ENCODE results near the gene AVL9. TPM values are rescaled to one million over a fixed set of nuclear protein-coding genes. Genes with fewer than 3 reads are reported as not detected.
"Not testable (repeated sequence)": the region's sequence is repeated elsewhere in the genome, so short reads cannot be mapped to it uniquely, and the experiment has no call there.

AVL9 gene
- polyA plus RNA-seq (ENCODE audit: low read depth in 6 of 6), result 10 to 100 TPM; 10.7 to 19.8 (median 15.8) TPM

DNA sequence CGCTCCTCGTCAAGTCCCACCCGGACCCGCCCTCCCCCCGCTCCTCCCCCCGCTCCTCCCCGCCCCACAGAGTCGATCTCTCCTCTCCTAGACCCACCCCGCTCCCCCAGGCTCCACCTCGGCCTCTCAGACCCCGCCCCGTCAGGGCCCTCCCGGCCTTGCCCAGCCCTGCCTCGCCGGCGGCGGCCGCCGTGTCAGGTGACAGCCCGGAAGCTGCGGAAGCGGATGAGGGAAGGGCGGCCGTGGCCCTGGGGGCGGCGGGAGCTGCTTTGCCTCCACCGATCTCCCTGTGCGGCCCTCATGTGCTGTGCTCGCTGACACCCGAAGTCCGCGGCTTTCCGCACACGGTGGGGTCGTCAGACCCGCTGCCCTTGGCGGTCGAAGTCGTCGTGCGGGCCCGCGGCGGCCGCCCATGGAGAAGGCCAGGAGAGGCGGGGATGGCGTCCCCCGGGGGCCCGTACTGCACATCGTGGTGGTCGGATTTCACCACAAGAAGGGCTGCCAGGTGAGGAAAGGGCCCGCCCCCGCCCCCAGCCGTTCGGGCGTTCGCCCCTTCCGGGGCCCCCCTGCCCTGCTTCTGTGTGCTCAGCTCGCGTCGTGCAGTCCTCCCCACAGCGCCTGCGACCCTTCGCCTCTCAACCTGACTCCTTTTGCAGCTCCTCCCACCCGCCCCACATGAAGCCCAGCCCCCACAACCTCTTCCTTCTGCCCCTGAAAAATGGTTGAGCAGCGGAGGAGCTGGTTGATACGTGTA lies at the start of gene AVL9:
Gene AVL9, plus strand, starts transcription at position 192 of the 754 bp plus-strand sequence. Its CDS starts 221 bp downstream, at position 413.
- ATAC-seq (ENCODE audit: low read depth in 2 of 2), result peak; percentile 92
- H3K4me1 Mint-ChIP-seq, result peaks cover 22 to 56% (median 22%) of the 10 kb centered on the region in 3 donors
- peak within 1 kb of the TSS; percentile 89 to 98 (median 96) for H3K4me3 Mint-ChIP-seq
- peak; percentile 99 for DNase-seq
- no peaks in the 10 kb centered on the region for H3K27me3 Mint-ChIP-seq
- peak within 1 kb of the TSS; percentile 92 to 99 (median 97) for H3K27ac Mint-ChIP-seq
- no peaks in the 10 kb centered on the region for H3K36me3 Mint-ChIP-seq
- H3K9me3 Mint-ChIP-seq, result no peaks in the 10 kb centered on the region

DNA sequence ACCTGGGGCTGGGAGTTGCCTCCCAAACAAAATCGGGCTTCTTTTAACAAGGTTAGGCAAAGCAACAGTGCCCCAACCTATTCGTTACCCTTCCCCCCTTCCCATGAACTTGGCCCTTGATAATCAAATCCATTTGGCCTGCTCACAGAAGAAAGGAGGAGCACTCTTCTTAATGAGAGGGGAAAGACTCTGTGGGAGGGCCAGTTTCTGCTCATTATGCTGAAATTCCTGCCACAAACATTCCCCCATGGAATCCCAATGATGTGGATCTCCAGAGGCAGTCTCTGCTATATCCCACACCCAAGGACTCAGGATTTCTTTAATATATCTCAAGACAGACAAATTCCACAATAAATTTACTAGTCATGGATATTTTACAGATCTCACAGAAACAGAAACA lies 48.1 kb upstream of the AVL9 start:
- ATAC-seq (ENCODE audit: low read depth in 2 of 2) (no peak), DNase-seq (no peak)
- Mint-ChIP-seq H3K4me3 (no peak overlapping the region), H3K36me3 (no peaks in the 10 kb centered on the region), H3K9me3 (peaks cover 12 to 34% (median 15%) of the 10 kb centered on the region in 7 donors), H3K27ac (no peak overlapping the region), H3K27me3 (peaks cover 2 to 11% (median 8%) of the 10 kb centered on the region in 3 donors), H3K4me1 (no peaks in the 10 kb centered on the region)

DNA sequence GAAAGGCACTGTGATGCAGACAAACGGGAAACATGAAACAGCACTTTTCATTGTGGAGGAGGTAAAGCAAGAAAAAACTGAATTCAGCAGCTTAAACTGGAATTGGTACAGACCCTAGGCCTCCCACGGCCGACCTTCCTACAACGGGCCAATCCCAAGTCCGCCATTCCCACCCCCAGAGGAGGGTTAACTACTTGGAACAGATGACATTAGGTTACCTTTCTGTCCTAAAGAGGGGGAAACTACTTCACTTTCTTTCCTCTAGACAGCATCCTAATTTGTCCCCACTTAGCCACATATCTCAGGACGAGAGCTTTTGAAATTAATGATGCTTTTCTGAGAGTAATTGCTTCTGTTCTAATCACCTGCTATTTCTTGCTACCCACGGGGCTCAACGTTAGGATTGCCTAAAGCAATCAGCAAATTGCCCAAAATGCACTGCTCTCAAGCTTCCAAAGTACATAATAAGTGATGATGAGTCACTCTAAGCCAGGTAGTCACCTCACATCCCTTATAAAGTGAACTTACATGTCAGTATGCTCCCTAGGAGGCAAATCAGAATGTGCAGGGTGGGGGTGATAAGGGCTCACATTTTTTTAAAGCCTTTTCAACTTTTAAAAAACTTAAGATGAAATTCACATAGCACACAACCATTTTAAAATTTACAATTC lies 41.8 kb upstream of the AVL9 start:
- Mint-ChIP-seq H3K27me3 (peaks cover 16 to 26% (median 18%) of the 10 kb centered on the region in 3 donors), H3K36me3 (no peaks in the 10 kb centered on the region), H3K4me1 (no peaks in the 10 kb centered on the region), H3K27ac (no peak overlapping the region), H3K9me3 (peaks cover 2 to 19% (median 13%) of the 10 kb centered on the region in 7 donors), H3K4me3 (no peak overlapping the region)
- DNase-seq (no peak), ATAC-seq (ENCODE audit: low read depth in 2 of 2) (no peak)

DNA sequence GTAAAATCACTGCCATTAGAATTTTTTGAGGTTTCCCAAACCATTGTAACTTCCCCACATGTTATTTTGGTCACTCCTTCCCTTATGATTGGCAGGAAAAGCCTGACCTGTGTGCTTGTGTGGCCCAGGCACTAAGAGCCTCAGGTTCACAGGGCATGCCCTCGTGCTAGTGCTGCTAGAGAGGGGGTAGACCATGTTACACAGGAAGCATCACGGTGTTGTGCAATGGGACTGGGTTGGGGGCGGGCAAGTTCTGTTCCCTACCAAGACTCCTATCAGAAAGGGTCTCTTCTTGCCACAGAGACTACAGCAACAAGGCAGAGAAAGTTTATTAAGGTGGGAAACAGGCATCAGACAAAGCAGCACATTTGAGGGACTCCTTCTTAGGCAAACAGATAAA lies 37.3 kb upstream of the AVL9 start:
- Mint-ChIP-seq H3K27me3 (peaks cover 12 to 22% (median 20%) of the 10 kb centered on the region in 3 donors), H3K4me3 (no peak overlapping the region), H3K4me1 (no peaks in the 10 kb centered on the region), H3K9me3 (peaks cover 0 to 4% (median 1%) of the 10 kb centered on the region in 7 donors), H3K36me3 (no peaks in the 10 kb centered on the region), H3K27ac (no peak overlapping the region)
- ATAC-seq (ENCODE audit: low read depth in 2 of 2), result no peak
- no peak for DNase-seq

DNA sequence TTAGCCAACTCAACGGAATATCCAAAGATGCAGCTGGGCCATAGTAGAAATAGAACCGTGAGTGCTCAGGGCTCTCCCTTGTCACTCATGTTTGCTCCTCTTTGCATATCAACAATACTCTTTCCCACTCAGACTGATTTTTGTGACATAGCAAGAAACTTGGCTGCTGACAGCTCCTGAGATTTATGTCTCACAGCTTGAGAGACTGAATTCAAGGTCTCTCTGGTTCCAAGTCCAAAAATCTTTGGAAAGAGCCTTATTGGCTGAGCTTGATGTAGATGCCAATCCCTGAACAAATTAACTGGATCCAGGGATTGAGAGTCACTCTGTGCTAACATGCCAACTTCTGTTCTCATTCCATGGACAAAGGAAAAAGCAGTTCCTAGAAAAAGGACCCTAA lies 35.5 kb upstream of the AVL9 start:
- Mint-ChIP-seq H3K36me3 (no peaks in the 10 kb centered on the region), H3K9me3 (peaks cover 0 to 4% (median 0%) of the 10 kb centered on the region in 7 donors), H3K4me1 (no peaks in the 10 kb centered on the region), H3K27ac (no peak overlapping the region), H3K27me3 (peaks cover 12 to 22% (median 19%) of the 10 kb centered on the region in 3 donors), H3K4me3 (no peak overlapping the region)
- DNase-seq (no peak), ATAC-seq (ENCODE audit: low read depth in 2 of 2) (no peak)

DNA sequence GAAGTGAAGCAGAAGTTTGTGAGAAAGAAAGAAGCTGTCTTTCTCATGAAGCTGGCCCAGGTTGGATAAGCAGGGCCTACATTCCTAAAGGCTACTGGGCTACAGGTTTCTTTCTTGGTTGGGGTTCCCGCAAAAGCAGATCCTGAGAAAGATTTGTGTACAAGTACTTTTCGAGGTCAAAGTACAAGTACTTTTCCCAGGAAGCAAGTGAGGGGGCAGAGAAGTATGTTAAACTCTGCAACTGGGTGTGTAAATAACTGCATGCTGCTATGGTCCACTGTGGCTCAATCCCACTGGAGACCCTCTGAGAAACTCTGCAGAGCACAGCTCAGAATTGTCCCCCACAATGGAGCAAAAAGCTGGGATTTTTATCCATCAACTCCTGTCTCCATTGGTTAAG lies 33.8 kb upstream of the AVL9 start:
- Mint-ChIP-seq H3K27me3 (peaks cover 12 to 22% (median 19%) of the 10 kb centered on the region in 3 donors), H3K4me1 (no peaks in the 10 kb centered on the region), H3K9me3 (peaks cover 0 to 4% (median 0%) of the 10 kb centered on the region in 7 donors), H3K4me3 (no peak overlapping the region), H3K36me3 (no peaks in the 10 kb centered on the region), H3K27ac (no peak overlapping the region)
- no peak for DNase-seq
- no peak for ATAC-seq (ENCODE audit: low read depth in 2 of 2)

DNA sequence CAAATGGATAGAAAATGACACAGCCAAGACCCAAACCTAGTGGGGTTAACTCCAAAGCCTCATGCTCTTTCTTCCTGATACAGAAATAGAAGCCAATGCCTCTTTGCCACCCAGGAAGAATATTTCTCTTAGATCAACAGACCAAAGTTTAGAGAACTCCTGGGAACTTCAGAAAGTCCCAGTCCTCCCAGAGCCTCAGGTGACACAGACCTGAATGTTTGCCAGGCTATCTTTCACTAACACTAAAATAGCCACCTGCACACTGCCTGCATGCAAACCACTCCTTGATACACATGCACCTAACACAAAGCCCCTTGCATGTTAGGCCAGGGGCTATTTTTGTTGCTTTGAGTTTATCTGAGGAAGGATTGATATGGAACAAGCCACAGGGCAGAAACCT lies 32.8 kb upstream of the AVL9 start:
- Mint-ChIP-seq H3K36me3 (no peaks in the 10 kb centered on the region), H3K4me3 (no peak overlapping the region), H3K4me1 (no peaks in the 10 kb centered on the region), H3K27ac (no peak overlapping the region), H3K9me3 (peaks cover 0 to 4% (median 0%) of the 10 kb centered on the region in 7 donors), H3K27me3 (peaks cover 4 to 14% (median 14%) of the 10 kb centered on the region in 3 donors)
- no peak for DNase-seq
- ATAC-seq (ENCODE audit: low read depth in 2 of 2), result no peak

DNA sequence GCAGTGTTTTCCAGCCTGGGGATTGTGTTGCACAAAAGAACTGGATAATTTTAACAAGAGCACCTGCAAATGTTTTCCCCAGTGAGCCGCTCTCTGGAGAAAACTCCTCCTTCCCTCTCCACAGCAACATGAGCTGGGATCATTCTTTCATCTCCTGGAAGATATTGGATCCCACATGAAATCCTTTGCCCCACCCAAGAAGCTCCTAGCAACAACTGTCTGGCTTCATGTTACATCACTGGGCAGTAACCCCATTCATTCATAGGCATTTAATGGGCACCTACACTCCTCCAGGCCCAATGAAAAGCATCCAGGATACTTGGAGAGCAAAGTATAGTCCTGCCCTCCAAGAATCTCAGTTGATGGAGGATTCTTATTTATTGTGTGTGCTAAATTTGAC lies 32.3 kb upstream of the AVL9 start:
- peaks cover 0 to 3% (median 0%) of the 10 kb centered on the region in 7 donors for H3K9me3 Mint-ChIP-seq
- no peak for ATAC-seq (ENCODE audit: low read depth in 2 of 2)
- H3K27me3 Mint-ChIP-seq, result peaks cover 3 to 14% (median 8%) of the 10 kb centered on the region in 3 donors
- no peaks in the 10 kb centered on the region for H3K36me3 Mint-ChIP-seq
- no peak overlapping the region for H3K4me3 Mint-ChIP-seq
- H3K27ac Mint-ChIP-seq, result no peak overlapping the region
- H3K4me1 Mint-ChIP-seq, result no peaks in the 10 kb centered on the region
- DNase-seq, result no peak

DNA sequence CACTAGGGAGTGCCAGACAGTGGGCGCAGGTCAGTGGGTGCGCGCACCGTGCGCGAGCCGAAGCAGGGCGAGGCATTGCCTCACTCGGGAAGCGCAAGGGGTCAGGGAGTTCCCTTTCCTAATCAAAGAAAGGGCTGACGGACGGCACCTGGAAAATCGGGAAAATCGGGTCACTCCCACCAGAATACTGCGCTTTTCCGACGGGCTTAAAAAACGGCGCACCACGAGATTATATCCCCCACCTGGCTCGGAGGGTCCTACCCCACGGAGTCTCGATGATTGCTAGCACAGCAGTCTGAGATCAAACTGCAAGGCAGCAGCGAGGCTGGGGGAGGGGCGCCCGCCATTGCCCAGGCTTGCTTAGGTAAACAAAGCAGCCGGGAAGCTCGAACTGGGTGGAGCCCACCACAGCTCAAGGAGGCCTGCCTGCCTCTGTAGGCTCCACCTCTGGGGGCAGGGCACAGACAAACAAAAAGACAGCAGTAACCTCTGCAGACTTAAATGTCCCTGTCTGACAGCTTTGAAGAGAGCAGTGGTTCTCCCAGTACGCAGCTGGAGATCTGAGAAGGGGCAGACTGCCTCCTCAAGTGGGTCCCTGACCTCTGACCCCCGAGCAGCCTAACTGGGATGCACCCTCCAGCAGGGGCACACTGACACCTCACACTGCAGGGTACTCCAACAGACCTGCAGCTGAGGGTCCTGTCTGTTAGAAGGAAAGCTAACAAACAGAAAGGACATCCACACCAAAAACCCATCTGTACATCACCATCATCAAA lies 30.5 kb upstream of the AVL9 start:
- not testable (repeated sequence) for H3K9me3 Mint-ChIP-seq
- peak overlapping the region in 1 of 6 donors; percentile 28 for H3K27ac Mint-ChIP-seq

DNA sequence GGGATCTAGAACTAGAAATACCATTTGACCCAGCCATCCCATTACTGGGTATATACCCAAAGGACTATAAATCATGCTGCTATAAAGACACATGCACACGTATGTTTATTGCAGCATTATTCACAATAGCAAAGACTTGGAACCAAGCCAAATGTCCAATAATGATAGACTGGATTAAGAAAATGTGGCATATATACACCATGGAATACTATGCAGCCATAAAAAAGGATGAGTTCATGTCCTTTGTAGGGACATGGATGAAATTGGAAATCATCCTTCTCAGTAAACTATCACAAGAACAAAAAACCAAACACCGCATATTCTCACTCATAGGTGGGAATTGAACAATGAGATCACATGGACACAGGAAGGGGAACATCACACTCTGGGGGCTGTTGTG lies 25.3 kb upstream of the AVL9 start:
- not testable (repeated sequence) for H3K4me1 Mint-ChIP-seq; ATAC-seq (ENCODE audit: low read depth in 2 of 2); H3K9me3 Mint-ChIP-seq; H3K27ac Mint-ChIP-seq; H3K27me3 Mint-ChIP-seq; H3K4me3 Mint-ChIP-seq; DNase-seq; H3K36me3 Mint-ChIP-seq

More for the DNA sequence above, 30.5 kb upstream of the AVL9 start:
- not testable (repeated sequence) for DNase-seq; H3K36me3 Mint-ChIP-seq; H3K4me3 Mint-ChIP-seq; ATAC-seq (ENCODE audit: low read depth in 2 of 2); H3K4me1 Mint-ChIP-seq
- H3K27me3 Mint-ChIP-seq, result peaks cover 0 to 14% (median 0%) of the 10 kb centered on the region in 3 donors

DNA sequence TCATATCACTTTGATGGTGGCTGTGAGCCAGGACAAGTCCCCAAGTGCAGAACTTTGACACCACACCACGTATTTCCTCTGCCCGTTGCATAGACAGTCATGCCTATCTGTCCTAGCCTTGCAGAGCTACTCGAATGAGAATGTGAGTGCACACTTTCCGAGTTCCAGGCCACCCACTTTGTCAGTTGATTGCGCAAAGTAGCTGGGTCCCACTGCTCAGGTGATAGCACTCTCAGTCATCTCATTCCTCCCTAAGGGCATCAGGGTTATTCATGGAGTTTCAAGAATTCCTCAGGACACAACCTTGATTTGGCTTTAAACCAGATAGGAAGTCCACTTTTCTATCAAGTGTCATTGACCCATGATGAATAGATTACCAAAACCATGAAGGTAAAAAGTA lies 24.4 kb upstream of the AVL9 start:
- no peak overlapping the region for H3K27ac Mint-ChIP-seq
- H3K27me3 Mint-ChIP-seq, result peaks cover 0 to 13% (median 6%) of the 10 kb centered on the region in 3 donors
- ATAC-seq (ENCODE audit: low read depth in 2 of 2) (no peak), DNase-seq (no peak)
- H3K4me3 Mint-ChIP-seq, result no peak overlapping the region
- H3K4me1 Mint-ChIP-seq, result peaks cover 4 to 9% (median 7%) of the 10 kb centered on the region in 3 donors
- no peaks in the 10 kb centered on the region for H3K36me3 Mint-ChIP-seq
- peaks cover 0 to 7% (median 0%) of the 10 kb centered on the region in 7 donors for H3K9me3 Mint-ChIP-seq

DNA sequence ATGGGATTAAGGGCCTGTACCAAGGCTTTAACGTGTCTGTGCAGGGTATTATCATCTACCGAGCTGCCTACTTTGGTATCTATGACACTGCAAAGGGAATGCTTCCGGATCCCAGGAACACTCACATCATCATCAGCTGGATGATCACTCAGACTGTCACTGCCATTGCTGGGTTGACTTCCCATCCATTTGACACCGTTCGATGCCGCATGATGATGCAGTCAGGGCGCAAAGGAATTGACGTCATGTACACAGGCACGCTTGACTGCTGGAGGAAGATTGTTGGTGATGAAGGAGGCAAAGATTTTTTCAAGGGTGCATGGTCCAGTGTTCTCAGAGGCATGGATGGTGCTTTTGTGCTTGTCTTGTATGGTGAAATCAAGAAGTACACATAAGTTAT lies 23.3 kb upstream of the AVL9 start:
- DNase-seq (no peak), ATAC-seq (ENCODE audit: low read depth in 2 of 2) (no peak)
- H3K4me3 Mint-ChIP-seq, result no peak overlapping the region
- peaks cover 0 to 7% (median 0%) of the 10 kb centered on the region in 7 donors for H3K9me3 Mint-ChIP-seq
- peaks cover 0 to 13% (median 6%) of the 10 kb centered on the region in 3 donors for H3K27me3 Mint-ChIP-seq
- H3K4me1 Mint-ChIP-seq, result peaks cover 4 to 9% (median 7%) of the 10 kb centered on the region in 3 donors
- peak overlapping the region in 1 of 6 donors; percentile 27 for H3K27ac Mint-ChIP-seq
- H3K36me3 Mint-ChIP-seq, result no peaks in the 10 kb centered on the region

DNA sequence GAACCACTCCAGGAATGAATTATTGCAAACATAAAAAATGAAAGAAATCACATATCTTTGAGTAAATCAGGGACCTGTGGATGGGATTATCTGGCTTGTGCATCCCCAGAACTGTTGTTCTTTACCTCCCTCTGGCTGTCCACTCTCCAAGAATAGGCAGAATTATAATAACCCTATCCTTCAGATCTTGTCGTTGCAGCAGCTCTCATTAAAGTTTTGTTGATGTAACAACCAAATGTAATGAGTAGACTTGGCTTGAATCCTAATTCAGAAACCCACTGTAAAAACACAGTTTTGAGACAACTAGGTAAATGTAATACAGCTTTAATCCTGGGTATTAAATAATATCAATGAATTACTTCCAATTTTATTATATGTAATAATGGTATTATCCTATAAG lies 21.3 kb upstream of the AVL9 start:
- no peak for ATAC-seq (ENCODE audit: low read depth in 2 of 2)
- H3K27ac Mint-ChIP-seq, result peak overlapping the region in 1 of 6 donors; percentile 21

More for the DNA sequence above, 21.3 kb upstream of the AVL9 start:
- DNase-seq, result no peak
- Mint-ChIP-seq H3K27me3 (peaks cover 0 to 13% (median 6%) of the 10 kb centered on the region in 3 donors), H3K4me3 (no peak overlapping the region), H3K4me1 (peaks cover 4 to 9% (median 7%) of the 10 kb centered on the region in 3 donors), H3K36me3 (no peaks in the 10 kb centered on the region), H3K9me3 (peaks cover 0 to 7% (median 0%) of the 10 kb centered on the region in 7 donors)
